Gastrocnemius medialis (tissue), 4 donors: Measurements from ENCODE around the gene LPIN1.

Source experiments
- CTCF ChIP-seq, 5 experiments: fragments of 450-650 bp in 3 of 5; fragments of 200-600 bp in 2 of 5; sonication (generic) in 2 of 5; IDR thresholded peaks in 4 of 5; conservative IDR thresholded peaks in 1 of 5; 1 replicate in 4 of 5; 2 replicates in 1 of 5; pipeline ENCODE4 v1.5.1; 2016 to 2019; ENCODE audit warnings: antibody characterized with exemption in 5 of 5, mild to moderate bottlenecking in 3 of 5, moderate library complexity in 3 of 5
- POLR2A ChIP-seq, 2 donors: fragments of 450-650 bp; IDR thresholded peaks; one replicate each; pipeline ENCODE4 v1.6.1; 2017; ENCODE audit warnings: antibody characterized with exemption in 2 of 2, mild to moderate bottlenecking in 2 of 2, moderate library complexity in 2 of 2

DNA sequence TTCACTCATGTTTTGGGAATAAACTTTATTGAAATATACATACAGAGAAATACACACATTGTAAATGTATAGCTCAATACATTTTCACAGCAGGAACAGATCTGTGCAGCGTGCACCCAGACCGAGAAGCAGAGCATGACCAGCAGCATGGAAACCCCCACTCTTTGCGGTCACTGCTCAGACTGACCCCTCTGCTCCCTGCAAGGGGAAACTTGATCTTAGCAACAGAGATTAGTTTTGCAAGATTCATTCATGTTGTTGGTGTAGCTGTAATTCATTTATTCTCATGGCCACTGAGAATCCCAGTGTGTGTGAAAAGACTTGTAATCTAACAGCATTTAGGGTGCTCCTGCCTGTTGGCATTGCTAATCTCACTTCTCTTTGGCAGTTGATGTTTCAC is 35.2 kb downstream of the LPIN1 start:
- no peak for TF ChIP-seq CTCF (IDR thresholded peaks at IDR 0.05 in 4 of 5, conservative IDR thresholded peaks at IDR 0.05 in 1 of 5)
- TF ChIP-seq POLR2A (IDR thresholded peaks at IDR 0.05), result no peak
